HG03378 (cell line): ENCODE results near the gene KLK14.

ENCODE experiments used
- ATAC-seq: cut with Tn5 transposase; IDR thresholded peaks from one replicate; pipeline ENCODE4 v1.9.1; 2021; ENCODE audit warnings: mild to moderate bottlenecking, moderate library complexity; ENCODE audit not compliant: unreplicated experiment

KLK14 gene

DNA sequence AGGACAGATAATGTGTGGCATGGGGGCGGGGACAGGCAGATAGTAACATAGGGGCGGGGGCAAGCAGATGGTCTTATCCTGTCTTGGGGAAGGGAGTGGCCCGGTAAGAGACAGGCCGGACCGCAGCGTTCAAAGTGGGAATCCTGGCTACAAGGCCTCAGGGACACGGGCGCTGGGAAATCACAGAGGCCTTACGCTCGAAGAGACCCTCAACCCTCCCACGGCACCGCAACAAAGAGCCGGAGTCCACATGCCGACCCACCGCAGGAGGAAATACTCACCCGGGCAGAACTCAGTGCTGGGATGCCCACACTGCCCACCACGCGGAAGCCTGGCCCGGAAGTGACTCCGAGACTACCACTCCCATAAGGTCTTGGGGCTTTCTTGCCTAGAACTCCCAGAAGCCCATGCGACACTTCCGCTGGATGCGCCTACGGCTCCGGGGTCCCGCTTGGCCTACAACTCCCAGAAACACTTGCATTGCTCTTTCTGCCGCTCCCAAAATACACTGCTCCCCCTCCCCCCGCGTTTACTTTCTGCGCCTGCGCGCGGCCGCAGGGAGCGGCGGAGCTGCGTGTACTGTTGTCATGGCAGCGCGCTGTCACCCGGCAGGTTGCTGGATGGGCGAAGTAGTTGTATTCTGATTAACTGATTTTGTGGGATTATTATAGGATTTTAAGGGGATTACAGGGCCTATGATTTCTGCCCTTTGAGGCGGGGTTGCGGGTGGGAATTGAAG lies 25.5 kb upstream of the KLK14 start, which contains the start of gene CTU1:
CTU1 (minus strand) TSS at position 344 of the 739 bp plus-strand sequence. CDS start 3,840 bp downstream, outside the sequence.
- ATAC-seq: peak; percentile 87

DNA sequence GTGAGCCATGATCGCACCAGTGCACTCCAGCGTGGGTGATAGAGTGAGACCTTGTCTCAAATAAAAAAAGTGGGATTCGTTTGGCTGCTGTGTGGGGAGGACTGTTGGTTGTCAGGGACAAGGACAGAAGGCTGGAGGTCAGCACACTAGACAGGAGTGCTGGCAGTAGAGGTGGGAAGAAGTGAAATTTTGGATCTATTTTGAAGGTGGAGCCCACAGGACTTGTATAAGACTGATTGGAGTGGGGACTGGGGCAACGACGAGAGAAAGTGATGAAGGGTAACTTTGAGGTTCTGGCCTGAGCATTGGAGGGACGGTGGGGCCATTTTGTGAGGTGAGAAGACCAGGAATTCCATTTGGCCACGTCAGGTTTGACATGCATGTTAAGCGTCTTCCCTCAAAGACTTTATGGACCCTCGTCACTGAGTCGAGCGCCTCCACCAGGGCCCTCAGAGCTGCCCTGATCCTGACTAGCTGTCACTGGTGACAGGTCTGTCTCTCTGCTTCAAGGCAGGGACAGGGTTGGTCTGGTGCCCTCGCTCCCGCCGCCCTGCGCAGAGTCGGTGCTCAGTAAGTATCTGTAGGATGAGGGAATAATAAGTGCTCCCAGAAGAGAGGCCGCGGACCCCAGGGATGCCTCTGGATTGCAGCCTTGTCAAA lies 24.8 kb upstream of the KLK14 start:
- no peak for ATAC-seq

DNA sequence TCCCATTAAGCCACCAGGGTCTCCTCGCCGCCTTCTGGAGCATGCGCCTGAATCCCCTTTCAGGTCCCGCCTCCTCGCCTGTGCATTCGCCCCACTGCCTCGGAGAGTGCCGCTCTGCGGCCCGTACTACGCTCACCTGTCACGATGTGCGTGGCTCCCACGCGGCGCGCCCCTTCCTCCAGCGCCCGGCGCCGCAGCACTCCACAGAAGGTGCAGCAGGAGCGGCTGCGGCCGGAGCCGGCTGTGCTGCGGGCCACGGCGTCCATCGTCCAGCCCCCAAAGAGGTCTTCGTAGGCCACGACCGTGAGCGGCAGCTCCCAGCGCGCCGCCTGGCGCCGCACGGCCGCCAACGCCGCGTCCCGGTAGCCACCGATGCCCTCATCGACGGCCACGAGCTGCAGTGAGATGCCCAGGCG lies 21.2 kb upstream of the KLK14 start:
- no peak for ATAC-seq

DNA sequence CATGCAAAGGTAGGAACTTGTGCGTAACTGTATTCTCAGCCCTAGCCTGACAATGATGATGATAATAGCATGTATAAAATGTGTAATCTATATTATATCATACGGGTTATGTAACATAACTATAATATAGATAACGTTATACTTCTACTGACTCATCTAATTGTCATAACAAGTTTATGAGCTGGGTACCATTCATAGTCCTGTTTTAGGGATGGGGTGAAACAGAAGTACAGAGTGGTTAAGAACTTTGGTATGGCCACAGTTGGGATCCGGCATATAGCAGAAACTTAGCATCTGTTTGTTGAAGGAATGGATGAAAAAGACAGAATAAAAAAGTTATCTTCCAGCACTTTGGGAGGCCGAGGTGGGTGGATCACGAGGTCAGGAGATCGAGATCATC lies 20.3 kb upstream of the KLK14 start:
- no peak for ATAC-seq

DNA sequence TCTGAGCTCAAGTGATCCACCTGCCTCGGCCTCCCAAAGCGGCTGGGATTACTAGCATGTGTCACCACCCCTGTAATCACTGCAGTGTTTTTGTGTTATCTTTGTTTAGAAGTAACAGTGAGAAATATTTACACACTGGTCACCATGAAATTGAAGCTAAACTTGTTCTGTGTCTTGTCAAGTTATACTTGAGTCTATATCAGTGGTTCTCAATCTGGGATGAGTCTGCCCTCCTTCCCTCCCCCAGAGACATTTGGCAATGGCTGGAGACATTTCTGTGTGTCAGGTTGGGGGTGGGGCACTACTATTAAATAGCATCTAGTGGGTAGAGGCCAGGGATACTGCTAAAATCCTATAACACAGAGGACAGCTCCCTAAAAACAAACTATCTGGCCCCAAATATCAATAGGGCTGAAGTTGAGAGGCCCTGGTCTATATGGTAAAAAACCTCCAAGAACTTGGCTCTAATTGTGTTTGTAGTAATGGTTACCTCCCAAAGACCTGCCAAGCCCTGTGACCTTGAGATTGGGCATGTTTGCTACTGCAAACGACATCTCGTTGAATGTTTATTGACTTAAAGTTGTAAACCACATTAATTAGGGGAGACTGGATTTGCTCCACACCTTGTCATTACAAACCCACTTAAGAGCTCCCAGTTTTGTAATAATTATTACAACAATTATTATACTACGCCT lies 18.6 kb upstream of the KLK14 start:
- no peak for ATAC-seq

DNA sequence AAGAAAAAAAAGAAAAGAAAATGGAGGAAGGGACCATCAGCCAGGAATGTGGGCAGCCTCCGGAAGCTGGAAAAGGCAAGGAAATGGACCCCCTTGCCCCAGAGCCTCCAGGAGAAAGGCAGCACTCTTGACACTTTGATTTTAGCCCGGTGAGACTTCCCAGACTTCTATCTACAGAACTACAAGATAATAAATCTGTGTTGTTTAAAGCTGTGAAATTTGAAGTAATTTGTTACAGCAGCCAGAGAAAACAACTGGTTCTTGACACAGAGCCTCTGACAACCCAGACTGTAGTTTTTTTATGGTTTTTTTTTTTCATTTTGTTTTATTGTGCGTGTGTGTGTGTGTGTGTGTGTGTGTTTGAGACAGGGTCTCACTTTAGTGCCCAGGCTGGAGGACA lies 17.9 kb upstream of the KLK14 start:
- ATAC-seq: no peak

- no peak for ATAC-seq
These were observed 16.3 kb upstream of the KLK14 start for GRCh38 chr19:51099047-51099382.

GRCh38 chr19:51098365-51099046 lies 15.8 kb upstream of the KLK14 start:
- no peak for ATAC-seq

DNA sequence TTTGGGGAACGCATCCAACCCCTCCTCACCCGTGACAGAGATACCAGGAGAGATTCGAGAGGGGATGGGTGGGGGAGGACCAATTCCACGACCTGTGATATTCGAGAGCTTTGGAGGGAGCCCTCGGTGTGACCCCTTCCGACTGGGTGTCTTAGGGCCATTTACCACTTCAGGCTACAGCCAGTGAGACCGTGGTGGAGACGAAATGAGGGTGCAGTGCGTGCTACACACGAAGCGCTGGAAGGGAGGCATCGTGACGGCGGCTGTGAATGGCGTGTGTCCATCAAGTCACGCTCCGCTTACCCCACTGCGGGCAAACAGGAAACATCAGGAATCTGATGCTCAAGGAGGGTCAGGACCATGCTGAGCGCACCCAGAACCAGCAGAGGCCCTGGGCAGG lies 15.1 kb upstream of the KLK14 start:
- no peak for ATAC-seq

DNA sequence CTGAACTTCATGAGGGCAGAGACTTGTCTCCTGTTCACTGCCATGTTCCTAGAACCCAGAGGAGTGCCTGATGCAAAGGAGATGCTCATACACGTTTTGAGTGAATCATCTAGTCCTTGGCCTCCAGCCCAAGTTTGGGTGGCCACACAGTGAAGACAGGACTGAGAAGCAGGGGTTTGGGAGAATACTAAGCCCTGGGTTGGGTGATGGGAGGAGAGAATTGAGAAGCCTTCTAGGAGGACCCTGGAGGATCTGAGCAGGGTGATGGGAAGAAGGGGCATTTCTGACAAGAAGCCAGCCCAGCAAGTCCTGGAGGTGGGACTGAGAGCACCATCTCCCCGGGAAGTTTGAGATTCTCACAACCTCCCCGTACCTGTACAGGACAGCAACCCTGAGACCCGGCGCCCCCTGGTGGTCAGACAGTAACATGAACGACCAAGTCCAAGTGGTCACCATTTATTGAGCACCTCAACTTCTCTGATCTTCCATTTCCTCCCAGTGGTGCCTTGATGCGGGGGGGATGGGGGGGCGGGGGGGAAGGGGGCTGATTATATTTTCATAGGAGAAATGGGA lies 14.6 kb upstream of the KLK14 start:
- no peak for ATAC-seq

GRCh38 chr19:51096473-51097165 lies 13.9 kb upstream of the KLK14 start:
- no peak for ATAC-seq

DNA sequence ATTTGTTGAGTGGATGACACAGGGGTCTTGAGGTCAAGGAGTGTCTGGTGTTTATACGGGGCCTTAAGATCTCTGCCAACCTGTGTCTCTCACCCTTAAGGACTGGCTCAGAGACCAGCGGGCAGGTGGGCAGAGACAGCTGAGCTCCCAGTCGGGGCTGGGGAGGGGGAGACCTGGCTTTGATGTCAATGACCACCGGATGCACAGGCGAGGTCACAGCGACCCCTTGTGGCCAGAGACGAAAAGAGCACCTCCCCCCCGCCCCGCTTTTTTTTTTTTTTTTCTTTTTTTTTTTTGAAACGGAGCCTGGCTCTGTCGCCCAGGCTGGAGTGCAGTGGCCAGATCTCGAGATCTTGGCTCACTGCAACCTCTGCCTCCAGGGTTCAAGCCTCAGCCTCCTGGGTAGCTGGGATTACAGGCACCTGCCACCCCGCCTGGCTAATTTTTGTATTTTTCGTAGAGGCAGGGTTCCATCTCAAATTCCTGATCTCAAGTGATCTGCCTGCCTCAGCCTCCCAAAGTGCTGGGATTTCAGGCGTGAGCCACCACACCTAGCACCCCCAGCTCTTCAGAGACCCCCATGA lies 12.1 kb upstream of the KLK14 start:
- ATAC-seq: no peak

- no peak for ATAC-seq
These were observed 11.0 kb upstream of the KLK14 start for GRCh38 chr19:51093510-51094345.

DNA sequence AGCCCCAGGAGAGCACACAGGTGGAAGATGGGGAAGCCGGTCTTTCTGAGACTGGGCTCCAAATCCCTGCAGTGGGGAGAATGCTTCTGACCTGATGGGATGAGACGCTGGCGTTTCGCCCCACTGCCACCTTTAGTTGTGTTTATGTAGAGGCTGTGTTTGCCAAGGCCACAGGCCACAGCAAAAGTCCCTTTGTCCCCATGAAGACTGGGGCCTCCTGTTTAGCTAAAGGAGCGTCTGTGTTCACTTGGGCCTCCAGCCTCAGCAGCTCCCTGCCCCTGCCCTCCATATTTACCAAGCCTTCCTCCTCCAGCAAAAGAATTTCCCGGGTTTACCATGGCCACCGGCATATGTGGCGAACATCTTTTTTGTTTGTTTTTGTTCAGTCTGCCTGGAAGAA lies 10.4 kb upstream of the KLK14 start:
- ATAC-seq: no peak

DNA sequence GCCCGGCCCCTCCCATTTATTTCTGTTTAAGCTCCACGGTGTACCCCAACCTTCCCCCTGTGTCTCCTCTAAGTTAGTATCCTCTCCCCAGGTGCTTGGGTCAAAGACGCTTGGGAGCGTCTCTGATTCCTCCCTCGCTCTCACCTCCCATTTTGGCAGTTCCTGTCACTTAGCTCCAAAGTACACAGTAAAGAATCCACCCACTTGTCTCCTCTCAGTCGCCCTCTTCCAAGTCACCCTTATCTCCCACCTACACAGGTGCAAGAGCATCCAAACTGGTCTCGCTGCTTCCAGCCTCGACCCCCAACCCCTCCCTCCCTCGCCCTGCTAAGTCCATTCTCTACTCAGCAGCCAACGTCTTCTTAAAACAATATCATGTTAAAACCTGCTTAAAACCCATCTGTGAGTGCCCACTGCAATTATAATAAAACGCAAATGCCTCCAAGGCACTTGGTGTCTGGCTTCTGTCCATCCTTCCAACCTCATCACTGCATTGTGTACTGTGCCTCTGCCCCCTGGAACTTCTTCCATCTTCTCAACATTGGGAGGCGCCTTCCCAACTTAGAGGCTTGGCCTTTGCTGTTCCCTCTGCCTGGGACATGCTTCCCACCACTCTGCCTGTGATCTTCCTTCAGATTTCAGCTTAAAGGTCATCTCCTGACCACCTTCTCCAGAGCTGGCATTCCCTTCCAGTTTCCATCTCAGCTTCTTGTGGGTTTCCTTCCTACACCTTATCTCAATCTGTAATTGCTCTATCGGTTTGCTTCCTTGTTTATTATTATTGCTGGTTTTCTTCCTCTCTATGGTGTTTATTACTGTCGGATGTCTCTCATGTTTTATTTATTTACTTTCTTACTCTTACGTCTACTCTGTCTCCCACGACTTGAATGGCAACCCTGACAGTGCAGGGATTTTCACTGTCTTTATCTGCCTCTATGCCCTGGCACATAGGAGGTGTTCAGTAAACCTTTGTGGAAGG lies 9.5 kb upstream of the KLK14 start:
- ATAC-seq: no peak

GRCh38 chr19:51091126-51091525 lies 8.4 kb upstream of the KLK14 start:
- ATAC-seq: no peak

DNA sequence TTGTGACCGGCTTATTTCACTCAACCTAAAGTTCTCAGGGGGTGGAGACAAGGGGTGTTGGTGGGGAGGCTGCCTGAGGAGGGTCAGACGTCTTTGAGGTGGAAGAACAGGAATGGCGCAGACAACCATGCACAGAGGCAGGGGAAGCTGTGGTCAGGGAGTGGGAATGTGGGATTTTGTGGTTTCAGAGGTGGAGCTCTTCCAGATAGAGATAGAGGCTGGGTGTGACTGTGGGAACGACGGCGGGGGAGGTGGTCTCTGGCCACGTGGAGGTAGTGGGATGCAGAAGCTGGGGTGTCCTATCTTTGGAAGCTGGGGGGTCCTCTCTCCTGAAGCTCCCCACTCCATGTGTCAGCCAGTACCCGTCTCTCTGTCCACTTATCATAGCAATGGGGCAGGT lies 7.8 kb upstream of the KLK14 start:
- no peak for ATAC-seq

DNA sequence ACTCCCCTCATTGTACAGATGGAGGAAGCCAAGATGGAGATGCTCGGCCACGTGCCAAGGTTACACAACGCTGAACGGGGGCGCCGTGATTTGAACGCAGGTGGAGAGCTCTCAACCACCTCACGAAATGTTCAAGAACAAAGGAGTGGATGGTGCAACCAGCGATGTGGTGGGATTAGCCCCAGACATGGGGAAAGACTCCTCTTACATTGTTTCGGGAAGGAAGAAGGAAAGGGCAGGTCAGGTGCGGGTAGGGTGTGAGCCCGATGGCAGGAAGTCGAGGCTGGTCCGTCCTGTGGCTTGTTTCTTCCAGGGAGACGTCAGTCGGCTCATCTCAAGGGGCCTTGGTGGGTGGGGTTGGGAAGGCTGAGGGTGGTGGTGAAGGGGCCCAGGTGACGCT lies 7.1 kb upstream of the KLK14 start:
- no peak for ATAC-seq
